Activated gamma-delta T cell treated with Interleukin-2 at 50 U/mL for 16 hours (primary cell): Measurements from ENCODE around the gene CYTL1.
A peak's percentile ranks its signal among the peaks of the same experiment; 100 is the strongest.

ENCODE experiments used
- DNase-seq: peaks from one replicate; pipeline ENCODE4 v3.0.0-alpha.2; 2020

Gene CYTL1

GRCh38 chr4:4995103-4995907 lies 24.0 kb downstream of the CYTL1 start:
- DNase-seq, result peak; percentile 21

GRCh38 chr4:4994312-4995097 lies 24.8 kb downstream of the CYTL1 start:
- DNase-seq, result no peak

GRCh38 chr4:4992833-4993232 lies 26.4 kb downstream of the CYTL1 start:
- DNase-seq, result no peak

GRCh38 chr4:4991541-4992099 lies 27.6 kb downstream of the CYTL1 start:
- DNase-seq, result no peak

GRCh38 chr4:4990857-4991540 lies 28.3 kb downstream of the CYTL1 start:
- DNase-seq, result no peak

- DNase-seq, result no peak
Observed at GRCh38 chr4:4990329-4990728, 28.9 kb downstream of the CYTL1 start.

- no peak for DNase-seq
Observed at GRCh38 chr4:4989083-4989622, 30.1 kb downstream of the CYTL1 start.

GRCh38 chr4:4987656-4988055 lies 31.6 kb downstream of the CYTL1 start:
- DNase-seq, result no peak

- DNase-seq, result no peak
Observed at GRCh38 chr4:4986841-4987240, 32.4 kb downstream of the CYTL1 start.

- DNase-seq, result no peak
Observed at GRCh38 chr4:4985844-4986243, 33.4 kb downstream of the CYTL1 start.

GRCh38 chr4:4985036-4985435 lies 34.2 kb downstream of the CYTL1 start:
- no peak for DNase-seq

- no peak for DNase-seq
Observed at GRCh38 chr4:4984186-4984585, 35.1 kb downstream of the CYTL1 start.

- DNase-seq, result no peak
Observed at GRCh38 chr4:4981827-4982226, 37.4 kb downstream of the CYTL1 start.

- DNase-seq, result no peak
Observed at GRCh38 chr4:4981427-4981826, 37.8 kb downstream of the CYTL1 start.

GRCh38 chr4:4980621-4981230 lies 38.5 kb downstream of the CYTL1 start:
- no peak for DNase-seq

- DNase-seq, result no peak
Observed at GRCh38 chr4:4979971-4980370, 39.3 kb downstream of the CYTL1 start.

GRCh38 chr4:4974727-4975126 lies 44.5 kb downstream of the CYTL1 start:
- DNase-seq, result no peak

GRCh38 chr4:4971796-4972195 lies 47.5 kb downstream of the CYTL1 start:
- DNase-seq, result no peak

- DNase-seq, result no peak
Observed at GRCh38 chr4:4969298-4969697, 50.0 kb downstream of the CYTL1 start.

- no peak for DNase-seq
Observed at GRCh38 chr4:4968161-4968725, 51.0 kb downstream of the CYTL1 start.
